AG10803 (cell line): ENCODE data around the gene GZMM.

ENCODE experiments used
- DNase-seq: peaks from one replicate; pipeline ENCODE4 v3.0.0; 2010; ENCODE audit warnings: low read depth
- H3K4me3 ChIP-seq: 2 replicates; pipeline ENCODE4 v1.5.1; 2011; ENCODE audit warnings: mild to moderate bottlenecking, low read length, control low read depth
- TF ChIP-seq, protein P1 (sequence below): conservative IDR thresholded peaks from 2 replicates; pipeline ENCODE4 v1.5.1; 2011; ENCODE audit warnings: mild to moderate bottlenecking, low read length, control low read depth, inconsistent platforms

Gene GZMM

DNA sequence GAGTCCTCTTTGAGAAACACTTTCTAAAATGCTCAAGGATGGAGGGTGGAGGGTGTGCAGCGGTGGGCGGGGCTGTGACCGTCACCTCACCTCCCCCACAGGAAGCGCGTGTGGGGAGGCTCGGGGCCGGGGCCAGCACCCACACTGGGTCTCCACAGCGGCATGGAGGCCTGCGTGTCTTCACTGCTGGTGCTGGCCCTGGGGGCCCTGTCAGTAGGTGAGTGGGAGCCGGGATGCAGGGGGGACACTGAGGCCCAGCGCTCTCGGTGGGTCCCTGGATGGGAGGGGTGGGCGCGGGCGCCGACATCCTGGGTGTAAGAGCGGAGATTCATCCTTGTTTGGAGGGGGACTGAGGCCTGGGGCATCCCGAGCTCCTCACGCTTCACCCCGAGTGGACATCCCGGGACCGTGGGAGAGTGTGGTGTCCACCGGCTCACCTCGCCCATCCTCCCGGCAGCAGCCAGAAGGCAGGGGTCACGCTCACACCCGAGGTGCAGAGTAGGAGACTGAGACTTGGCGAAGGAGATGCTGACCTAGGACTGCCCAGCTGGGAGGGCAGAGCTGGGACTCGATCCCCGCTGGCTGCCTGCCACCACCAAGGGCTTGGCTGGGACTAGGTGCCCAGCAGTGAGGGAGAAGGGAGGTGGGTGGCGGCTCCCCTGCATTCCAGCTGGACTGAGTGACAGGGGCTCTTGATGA lies at the start of gene GZMM:
Gene GZMM, plus strand, starts transcription at position 144 of the 699 bp plus-strand sequence. Its CDS starts 19 bp downstream, at position 163.
- no peak for DNase-seq
- TF ChIP-seq, protein P1, sequence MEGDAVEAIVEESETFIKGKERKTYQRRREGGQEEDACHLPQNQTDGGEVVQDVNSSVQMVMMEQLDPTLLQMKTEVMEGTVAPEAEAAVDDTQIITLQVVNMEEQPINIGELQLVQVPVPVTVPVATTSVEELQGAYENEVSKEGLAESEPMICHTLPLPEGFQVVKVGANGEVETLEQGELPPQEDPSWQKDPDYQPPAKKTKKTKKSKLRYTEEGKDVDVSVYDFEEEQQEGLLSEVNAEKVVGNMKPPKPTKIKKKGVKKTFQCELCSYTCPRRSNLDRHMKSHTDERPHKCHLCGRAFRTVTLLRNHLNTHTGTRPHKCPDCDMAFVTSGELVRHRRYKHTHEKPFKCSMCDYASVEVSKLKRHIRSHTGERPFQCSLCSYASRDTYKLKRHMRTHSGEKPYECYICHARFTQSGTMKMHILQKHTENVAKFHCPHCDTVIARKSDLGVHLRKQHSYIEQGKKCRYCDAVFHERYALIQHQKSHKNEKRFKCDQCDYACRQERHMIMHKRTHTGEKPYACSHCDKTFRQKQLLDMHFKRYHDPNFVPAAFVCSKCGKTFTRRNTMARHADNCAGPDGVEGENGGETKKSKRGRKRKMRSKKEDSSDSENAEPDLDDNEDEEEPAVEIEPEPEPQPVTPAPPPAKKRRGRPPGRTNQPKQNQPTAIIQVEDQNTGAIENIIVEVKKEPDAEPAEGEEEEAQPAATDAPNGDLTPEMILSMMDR, result no peak
- no peak within 1 kb of the TSS for H3K4me3 ChIP-seq

DNA sequence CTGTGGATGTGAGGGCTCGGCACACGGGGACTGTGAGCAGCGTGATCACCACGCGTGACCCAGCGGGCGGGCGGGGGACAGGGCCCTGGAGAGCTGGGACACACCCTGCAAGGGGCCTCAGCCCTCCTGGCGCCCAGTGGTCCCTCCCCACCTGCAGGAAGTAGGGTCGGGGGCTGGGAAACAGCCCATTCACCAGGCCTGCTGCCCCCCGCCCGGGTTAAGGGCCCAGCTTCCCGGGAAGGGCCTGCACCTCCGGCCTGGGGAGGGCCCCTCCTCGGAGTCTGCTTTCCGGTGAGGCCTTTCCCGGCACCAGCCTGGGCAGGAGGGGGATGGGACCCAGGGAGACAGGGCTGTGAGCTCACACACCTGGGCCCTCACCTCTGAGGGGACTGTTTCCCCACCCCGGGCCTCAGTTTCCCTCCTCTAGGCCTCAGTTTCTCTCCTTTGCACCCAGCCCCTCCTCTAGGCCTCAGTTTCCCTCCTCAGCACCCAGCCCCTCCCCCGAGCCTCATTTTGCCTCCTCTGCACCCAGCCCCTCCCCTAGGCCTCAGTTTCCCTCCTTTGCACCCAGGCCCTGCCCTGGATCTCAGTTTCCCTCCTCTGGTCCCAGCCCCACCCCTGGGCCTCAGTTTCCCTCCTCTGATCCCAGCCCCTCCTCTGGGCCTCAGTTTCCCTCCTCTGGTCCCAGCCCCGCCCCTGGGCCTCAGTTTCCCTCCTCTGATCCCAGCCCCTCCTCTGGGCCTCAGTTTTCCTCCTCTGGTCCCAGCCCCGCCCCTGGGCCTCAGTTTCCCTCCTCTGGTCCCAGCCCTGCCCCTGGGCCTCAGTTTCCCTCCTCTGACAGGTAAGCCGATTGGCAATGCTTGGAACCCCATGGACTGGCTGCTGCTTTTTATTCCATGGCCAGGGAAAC lies 49.4 kb upstream of the GZMM start:
- H3K4me3 ChIP-seq, result no peak overlapping the region
- TF ChIP-seq, protein P1, result no peak
- DNase-seq, result no peak

DNA sequence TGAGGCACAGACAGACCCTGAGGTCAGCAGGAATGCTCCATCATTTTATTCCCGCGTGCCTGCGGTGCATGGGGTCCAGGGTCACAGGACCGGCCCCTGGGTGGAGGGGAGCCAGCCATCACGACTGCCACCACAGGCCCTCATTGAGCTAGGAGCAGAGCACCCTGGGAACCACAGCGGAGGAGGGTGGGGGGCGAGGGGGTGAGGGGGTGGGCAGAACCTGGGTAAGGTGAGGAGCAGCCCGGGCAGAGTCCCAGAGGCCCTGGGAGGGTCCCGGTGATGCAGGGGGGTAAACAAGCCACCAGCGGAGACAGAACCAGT lies 48.8 kb upstream of the GZMM start:
- TF ChIP-seq, protein P1, result no peak
- H3K4me3 ChIP-seq, result no peak overlapping the region
- DNase-seq, result no peak

DNA sequence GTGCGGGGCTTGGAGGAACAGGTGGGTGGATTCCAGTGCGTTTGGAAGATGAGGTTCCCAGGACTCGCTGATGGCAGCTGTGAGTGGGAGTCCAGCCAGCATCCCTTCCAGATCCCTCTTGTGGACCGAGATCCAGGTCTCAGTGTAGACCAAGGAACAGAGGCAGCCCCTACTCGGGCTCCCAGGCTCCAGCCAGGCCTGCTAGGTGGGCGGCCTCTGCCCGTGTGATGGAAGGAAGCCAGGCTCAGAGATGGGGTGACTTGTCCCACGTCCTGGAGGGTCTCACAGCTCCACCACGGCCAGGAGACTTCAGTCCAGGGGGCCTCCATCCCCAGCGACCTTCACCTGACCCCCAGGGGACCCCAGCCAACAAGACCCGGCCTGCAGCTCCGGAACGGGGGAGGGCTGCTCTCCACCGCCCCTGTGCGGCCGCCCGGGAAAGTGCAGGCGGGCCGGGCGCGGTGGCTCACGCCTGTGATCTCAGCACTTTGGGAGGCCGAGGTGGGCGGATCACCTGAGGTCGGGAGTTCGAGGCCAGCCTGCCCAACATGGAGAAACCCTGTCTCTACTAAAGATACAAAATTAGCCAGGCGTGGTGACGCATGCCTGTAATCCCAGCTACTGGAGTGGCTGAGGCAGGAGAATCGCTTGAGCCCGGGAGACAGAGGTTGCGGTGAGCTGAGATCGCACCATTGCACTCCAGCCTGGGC lies 48.3 kb upstream of the GZMM start:
- H3K4me3 ChIP-seq, result no peak overlapping the region
- TF ChIP-seq, protein P1, result peak; percentile 50
- peak; percentile 19 for DNase-seq

DNA sequence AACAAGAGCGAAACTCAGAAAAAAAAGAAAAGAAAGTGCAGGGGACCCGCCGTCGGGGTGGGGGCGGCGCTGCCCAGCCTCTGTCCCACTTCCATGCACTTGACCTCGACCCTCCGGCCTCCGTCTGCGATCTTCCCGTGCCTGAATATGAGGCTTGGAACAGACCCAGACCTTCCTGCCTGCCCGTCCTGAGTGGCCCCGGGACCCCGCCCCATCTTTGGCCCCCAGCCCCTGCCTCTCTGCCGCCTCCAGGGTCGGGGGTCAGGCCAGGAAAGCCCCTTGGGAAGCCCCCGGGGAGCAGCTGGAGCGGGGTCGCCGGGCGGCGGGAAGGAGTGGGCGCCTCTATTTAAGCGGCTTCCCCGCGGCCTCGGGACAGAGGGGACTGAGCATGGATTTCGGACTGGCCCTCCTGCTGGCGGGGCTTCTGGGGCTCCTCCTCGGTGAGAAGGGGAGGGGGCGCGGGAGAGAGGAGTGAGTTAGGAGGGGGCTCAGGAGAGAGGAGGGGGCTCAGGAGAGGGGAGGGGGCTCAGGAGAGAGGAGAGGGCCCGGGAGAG lies 47.7 kb upstream of the GZMM start, which contains the start of gene MADCAM1:
Gene MADCAM1, plus strand, starts transcription at position 375 of the 554 bp plus-strand sequence. Its CDS starts 14 bp downstream, at position 389.
- TF ChIP-seq, protein P1, result no peak
- no peak for DNase-seq
- H3K4me3 ChIP-seq, result no peak within 1 kb of the TSS

DNA sequence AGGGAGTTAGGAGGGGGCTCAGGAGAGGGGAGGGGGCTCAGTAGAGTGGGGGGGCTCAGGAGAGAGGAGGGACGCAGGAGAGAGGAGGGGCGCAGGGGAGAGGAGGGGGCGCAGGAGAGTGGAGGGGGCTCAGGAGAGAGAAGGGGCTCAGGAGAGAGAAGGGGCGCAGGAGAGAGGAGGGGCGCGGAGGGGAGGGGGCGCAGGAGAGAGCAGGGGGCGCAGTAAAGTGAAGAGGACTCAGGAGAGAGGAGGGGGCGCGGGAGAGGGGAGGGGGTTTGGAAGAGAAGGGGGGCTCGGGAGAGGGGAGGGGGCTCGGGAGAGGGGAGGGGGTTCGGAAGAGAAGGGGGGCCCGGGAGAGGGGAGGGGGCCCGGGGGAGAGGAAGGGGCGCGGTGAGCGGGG lies 46.9 kb upstream of the GZMM start:
- DNase-seq, result no peak
- no peak overlapping the region for H3K4me3 ChIP-seq
- TF ChIP-seq, protein P1, result no peak
